ENCODE data around the gene CRTAC1. TPM values are rescaled to one million over a fixed set of nuclear protein-coding genes. Genes with fewer than 3 reads are reported as not detected.

CRTAC1 gene
- total and polyA plus RNA-seq, 10 donors, result 0.17 to 0.74 (median 0.26) TPM; not detected in 5

DNA sequence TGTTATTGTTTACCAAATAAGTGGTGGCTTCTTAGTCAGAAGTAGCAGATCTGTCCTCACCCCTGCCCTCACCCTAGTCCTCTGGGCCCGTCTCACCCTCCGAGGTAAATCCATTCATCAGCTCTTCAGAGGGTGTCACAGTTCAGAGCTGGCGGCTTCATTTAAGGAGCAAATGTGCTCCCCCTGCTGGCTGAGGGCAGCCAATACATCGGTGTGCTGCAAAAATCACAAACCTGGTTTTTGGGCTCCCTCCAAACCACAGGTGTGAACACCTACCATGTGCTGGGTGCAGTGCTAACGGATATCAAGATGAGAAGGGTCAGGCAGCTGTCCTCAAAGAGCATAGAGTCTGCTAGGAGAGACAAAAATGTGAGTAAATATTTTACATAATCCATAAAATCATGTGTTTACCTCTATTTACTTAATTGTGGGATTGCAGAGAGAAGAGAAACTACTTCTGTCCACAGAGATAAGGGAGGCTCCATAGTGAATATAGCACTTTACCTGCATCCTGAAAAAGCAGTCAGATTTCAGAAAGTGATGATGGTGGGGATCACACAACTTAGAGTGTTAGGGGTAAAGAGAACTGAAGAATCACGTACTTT is 15.5 kb upstream of the CRTAC1 start:
- intact Hi-C loops (cut with DNase I; ENCODE audit: low total_unique reads), result no loop called here
- H3K4me1 ChIP-seq, result no peaks in the 10 kb centered on the region

DNA sequence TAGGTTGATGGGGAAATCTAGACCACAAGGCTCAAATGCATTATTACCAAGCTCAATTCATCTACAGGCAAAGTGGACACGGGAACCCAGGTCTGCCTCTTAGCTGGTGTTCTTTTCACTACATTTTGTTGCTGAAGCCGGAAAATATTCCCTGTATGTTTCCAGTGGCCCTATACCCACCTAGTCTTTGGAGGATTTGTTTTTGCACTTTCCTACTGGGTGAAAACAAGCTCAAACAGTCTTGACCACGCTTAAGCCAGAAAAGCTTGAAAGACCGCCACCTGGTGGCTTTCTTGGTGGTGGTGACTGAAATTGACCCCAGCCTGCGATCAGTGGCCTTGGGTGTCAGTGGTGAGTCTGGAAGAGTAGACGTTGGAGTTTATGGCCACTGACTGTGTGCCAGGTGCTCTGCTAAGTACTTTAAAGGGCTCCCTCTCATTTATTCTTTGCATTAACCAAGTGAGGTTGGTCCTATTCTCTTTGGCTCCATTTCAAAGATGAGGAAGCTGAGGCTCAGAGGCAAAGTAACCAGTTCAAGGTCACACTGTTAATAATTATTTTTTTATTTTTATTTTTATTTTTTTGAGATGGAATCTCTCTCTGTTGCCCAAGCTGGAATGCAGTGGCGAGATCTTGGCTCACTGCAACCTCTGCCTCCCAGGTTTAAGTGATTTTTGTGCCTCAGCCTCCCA is 11.1 kb upstream of the CRTAC1 start:
- WGBS, 5 donors, result 17 to 23% (median 20%) methylated on average over 7 of the region's 7 CpGs
- Histone ChIP-seq H3K36me3 (no peaks in the 10 kb centered on the region), H3K27me3 (replicated peaks in 1 of 7) (peaks cover 0 to 91% (median 25%) of the 10 kb centered on the region in 7 donors), H3K4me1 (no peaks in the 10 kb centered on the region), H3K9me3 (no peaks in the 10 kb centered on the region), H3K27ac (no peak overlapping the region), H3K4me3 (no peak overlapping the region)
- TF ChIP-seq POLR2A (IDR thresholded peaks at IDR 0.05), result no peak
- TF ChIP-seq, protein P1, sequence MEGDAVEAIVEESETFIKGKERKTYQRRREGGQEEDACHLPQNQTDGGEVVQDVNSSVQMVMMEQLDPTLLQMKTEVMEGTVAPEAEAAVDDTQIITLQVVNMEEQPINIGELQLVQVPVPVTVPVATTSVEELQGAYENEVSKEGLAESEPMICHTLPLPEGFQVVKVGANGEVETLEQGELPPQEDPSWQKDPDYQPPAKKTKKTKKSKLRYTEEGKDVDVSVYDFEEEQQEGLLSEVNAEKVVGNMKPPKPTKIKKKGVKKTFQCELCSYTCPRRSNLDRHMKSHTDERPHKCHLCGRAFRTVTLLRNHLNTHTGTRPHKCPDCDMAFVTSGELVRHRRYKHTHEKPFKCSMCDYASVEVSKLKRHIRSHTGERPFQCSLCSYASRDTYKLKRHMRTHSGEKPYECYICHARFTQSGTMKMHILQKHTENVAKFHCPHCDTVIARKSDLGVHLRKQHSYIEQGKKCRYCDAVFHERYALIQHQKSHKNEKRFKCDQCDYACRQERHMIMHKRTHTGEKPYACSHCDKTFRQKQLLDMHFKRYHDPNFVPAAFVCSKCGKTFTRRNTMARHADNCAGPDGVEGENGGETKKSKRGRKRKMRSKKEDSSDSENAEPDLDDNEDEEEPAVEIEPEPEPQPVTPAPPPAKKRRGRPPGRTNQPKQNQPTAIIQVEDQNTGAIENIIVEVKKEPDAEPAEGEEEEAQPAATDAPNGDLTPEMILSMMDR (IDR thresholded peaks at IDR 0.05 in 8 of 11, conservative IDR thresholded peaks at IDR 0.05 in 3 of 11), result peak; percentile 21 to 70 (median 49)
- intact Hi-C loops (cut with DNase I; ENCODE audit: low total_unique reads), result loop anchor here (5.0 kb wide), 1 partner anchor 129 kb away; no protein-coding TSS in a partner anchor
- DNase-seq, result no peak

More for the DNA sequence above, 15.5 kb upstream of the CRTAC1 start:
- TF ChIP-seq, protein P1 (IDR thresholded peaks at IDR 0.05 in 8 of 11, conservative IDR thresholded peaks at IDR 0.05 in 3 of 11), result peak; percentile 37 to 85 (median 71)
- TF ChIP-seq POLR2A (IDR thresholded peaks at IDR 0.05), result no peak
- H3K9me3 ChIP-seq, result no peaks in the 10 kb centered on the region
- DNase-seq, result peak; percentile 81
- WGBS, 5 donors, result 15 to 18% (median 16%) methylated on average over 6 of the region's 6 CpGs
- H3K27ac ChIP-seq, result no peak overlapping the region
- H3K36me3 ChIP-seq, result no peaks in the 10 kb centered on the region
- no peak overlapping the region for H3K4me3 ChIP-seq
- H3K27me3 ChIP-seq (replicated peaks in 1 of 7), result peaks cover 0 to 51% (median 3%) of the 10 kb centered on the region in 7 donors

DNA sequence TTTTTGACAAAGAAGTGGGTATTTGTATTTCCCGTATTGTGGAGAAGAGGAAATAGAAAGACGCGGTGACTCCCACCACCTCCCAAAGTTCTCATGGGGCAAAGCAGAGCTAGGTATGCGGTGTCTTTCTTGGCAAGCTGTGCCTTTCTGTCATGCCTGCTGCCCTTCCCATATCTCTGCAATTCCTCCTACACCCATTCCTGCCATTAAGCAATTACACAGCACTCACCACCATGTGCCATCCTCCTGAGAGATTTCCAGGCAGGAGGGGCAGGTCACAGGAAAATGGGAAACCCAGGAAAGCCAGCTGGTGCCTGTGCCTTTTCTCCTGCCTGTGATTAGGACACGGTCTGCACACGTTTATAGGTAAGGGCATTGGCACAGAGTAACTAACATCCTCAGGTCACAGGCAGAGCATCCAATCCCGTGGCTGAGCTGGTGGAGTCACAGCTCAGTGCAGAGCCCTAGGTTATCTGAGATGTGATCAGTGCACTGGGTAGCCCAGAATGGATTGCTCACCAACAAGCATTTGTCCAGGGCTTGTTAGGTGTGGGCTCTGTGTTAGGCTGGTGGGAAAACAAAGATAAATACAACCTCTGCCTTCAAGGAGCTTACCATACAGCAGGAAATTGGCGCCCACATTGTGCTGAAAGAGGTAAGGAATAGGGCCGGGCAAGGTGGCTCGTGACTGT is 9.4 kb upstream of the CRTAC1 start:
- Histone ChIP-seq H3K27me3 (replicated peaks in 1 of 7) (peaks cover 0 to 98% (median 25%) of the 10 kb centered on the region in 7 donors), H3K27ac (no peak overlapping the region), H3K4me1 (no peaks in the 10 kb centered on the region), H3K9me3 (no peaks in the 10 kb centered on the region), H3K4me3 (no peak overlapping the region), H3K36me3 (no peaks in the 10 kb centered on the region)
- 60 to 71% (median 68%) methylated on average over 10 of the region's 10 CpGs for WGBS, 5 donors
- intact Hi-C loops (cut with DNase I; ENCODE audit: low total_unique reads), result loop anchor here (5.0 kb wide), 1 partner anchor 128 kb away; no protein-coding TSS in a partner anchor
- no peak for TF ChIP-seq POLR2AphosphoS5 (IDR thresholded peaks at IDR 0.05)
- TF ChIP-seq POLR2A (IDR thresholded peaks at IDR 0.05), result no peak
- TF ChIP-seq, protein P1 (IDR thresholded peaks at IDR 0.05 in 8 of 11, conservative IDR thresholded peaks at IDR 0.05 in 3 of 11), result no peak
- DNase-seq, result no peak

DNA sequence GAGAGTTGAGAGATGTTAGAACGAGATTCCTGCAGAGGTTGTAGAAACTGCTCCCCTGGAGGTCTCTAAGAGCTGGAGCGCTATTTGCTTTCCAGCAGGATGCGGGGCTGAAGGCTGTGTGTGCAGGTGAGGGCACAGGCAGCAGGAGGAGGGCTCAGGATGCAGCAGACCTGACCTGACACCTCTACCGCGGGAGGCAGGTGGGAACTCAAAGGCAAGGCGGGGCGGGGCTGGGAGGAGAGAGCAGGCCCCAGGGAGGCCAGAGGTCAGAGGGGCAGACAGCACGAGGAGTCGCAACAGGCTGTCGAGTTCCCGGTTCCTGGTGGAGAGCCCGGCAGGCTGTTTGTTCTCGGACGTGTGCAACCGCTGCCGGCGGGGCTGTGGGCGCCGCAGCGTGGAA is 7.9 kb upstream of the CRTAC1 start:
- 7 to 10% (median 9%) methylated on average over 19 to 20 of the region's 20 CpGs for WGBS, 5 donors
- no peaks in the 10 kb centered on the region for H3K9me3 ChIP-seq
- no peaks in the 10 kb centered on the region for H3K4me1 ChIP-seq
- DNase-seq, result no peak
- H3K4me3 ChIP-seq, result no peak overlapping the region
- H3K27ac ChIP-seq, result no peak overlapping the region
- H3K27me3 ChIP-seq (replicated peaks in 1 of 7), result peaks cover 0 to 100% (median 31%) of the 10 kb centered on the region in 7 donors
- intact Hi-C loops (cut with DNase I; ENCODE audit: low total_unique reads), result no loop called here
- TF ChIP-seq, protein P1 (IDR thresholded peaks at IDR 0.05 in 8 of 11, conservative IDR thresholded peaks at IDR 0.05 in 3 of 11), result no peak
- TF ChIP-seq POLR2AphosphoS5 (IDR thresholded peaks at IDR 0.05), result no peak
- TF ChIP-seq POLR2A (IDR thresholded peaks at IDR 0.05), result no peak
- no peaks in the 10 kb centered on the region for H3K36me3 ChIP-seq

Measured in spleen (tissue), 11 donors.